Measurements from ENCODE around the gene TCF7L2.

Gene TCF7L2

DNA sequence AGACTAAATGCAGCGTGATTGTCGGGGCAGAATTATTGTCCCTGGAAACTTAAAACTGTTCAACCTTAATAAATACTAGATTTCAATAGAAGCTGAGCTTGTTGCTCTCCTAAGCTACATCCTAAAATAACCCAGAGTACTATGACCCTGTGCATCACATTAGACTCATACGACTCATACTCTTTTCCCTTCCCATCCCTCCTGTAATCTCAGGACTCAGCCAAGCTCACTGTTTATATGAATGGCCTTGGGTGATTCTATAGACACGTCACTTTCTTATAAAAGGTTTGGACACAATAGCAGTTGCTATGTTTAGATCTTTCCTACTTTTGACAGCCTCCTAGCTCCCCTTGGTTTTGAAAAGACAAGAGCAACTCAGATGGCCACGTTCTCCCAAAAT, 17.2 kb downstream of the TCF7L2 start:
- DNase-seq: no peak

DNA sequence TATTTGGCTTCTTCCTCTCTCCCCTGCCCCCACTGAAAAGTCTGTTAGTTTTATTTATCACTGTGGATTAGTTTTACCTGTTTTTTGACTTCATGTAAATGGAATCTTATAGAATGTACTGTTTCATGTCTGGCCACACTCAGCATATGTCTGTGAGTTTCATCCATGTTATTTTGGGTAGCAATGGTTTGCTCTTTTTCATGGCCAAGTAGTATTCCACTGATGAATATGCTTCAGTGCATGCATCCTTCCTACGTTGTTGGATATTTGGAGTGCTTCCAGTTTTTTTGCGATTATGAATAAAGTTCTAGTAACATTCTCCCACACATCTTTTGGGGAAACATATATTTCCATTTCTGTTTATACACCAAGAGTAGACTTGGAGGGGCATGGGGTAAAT, 19.1 kb downstream of the TCF7L2 start:
- DNase-seq: no peak

DNA sequence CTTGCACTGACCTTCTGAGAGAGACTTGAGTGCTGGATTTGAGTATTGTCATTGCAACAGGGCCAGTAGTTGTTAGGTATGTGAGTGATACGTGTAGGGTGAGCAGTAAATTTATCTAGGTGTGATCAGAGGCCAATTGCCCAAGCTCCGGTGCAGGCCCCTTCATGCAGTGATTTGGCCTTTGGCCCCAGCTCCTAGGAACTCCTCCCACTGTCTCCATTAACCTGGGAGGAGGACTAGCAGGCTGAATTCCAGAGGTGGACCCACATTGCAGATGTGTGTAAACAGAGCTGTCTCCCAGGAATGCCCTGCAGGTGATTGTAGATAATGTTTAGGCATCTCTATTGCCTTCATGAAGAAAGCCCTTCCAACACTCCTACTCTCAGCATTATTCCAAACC, 19.5 kb downstream of the TCF7L2 start:
- DNase-seq: no peak

DNA sequence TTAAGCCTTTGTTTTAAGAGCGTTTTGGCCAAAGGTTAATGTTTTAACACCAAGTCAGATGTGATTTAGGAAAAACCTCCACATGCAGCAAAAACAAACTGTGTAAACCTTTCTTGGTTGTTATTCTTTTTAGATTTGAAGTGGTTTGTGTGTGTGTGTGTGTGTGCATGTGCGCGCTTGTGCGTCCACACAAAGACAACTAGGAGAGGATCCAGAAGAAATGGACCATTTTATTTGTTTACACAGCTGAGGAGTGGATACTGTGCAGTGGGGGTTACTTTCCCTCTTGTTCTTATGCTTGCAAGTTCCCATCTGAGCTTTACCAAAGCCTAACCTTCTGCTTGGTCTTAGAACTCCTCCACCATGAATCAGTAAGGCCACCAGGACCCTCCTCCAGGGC, 20.0 kb downstream of the TCF7L2 start:
- DNase-seq: no peak

DNA sequence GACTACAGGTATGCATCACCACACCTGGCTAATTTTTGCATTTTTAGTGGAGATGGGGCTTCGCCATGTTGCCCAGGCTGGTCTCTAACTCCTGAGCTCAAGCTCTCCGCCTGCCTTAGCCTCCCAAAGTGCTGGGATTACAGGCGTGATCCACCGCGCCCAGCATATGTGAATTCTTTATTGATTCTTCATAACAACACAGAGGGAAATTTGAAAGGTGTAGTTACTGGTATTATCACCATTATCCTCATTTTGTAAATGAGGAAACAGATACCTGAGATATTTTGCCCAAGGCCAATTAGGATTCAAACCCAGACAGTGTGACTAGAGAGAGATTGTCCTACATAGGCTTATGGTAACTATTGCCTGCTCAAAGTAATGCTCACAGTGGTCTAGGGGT, 22.6 kb downstream of the TCF7L2 start:
- DNase-seq: no peak

DNA sequence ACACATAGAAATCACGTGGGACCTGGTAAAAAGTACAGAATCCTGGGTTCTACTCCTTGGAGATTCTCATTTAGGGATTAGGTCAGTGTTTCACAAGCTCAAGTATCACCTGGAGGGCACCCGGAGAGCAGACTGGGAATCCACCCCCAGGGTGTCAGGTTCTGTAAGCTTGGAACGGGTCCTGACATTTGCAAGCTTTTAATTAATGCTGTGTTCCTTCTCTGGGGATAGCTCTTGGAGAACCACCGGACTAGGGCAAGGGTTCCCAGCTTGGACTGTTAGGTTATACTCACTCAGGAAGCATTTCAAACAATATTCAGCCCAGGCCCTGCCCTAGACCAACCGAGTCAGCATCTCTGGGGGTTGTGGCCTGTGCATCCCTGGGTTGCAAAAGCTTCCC, 23.0 kb downstream of the TCF7L2 start:
- no peak for DNase-seq

DNA sequence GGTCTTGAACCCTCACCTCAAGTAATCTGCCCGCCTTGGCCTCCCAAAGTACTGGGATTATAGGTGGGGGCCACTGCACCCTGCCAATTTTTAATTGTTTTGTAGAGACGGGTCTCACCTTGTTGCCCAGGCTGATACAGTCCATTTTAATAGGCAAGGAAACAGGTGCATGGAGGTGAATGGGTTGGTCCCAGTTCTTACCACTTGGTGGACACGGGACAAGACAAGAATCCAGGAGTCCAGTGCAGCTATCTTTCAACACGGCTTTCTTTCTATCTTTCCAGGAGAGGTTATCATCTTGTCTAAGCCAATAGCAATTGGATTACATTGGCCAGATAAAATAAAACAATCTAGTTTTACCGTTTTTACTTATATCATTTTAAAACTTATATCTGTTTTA, 23.8 kb downstream of the TCF7L2 start:
- no peak for DNase-seq

DNA sequence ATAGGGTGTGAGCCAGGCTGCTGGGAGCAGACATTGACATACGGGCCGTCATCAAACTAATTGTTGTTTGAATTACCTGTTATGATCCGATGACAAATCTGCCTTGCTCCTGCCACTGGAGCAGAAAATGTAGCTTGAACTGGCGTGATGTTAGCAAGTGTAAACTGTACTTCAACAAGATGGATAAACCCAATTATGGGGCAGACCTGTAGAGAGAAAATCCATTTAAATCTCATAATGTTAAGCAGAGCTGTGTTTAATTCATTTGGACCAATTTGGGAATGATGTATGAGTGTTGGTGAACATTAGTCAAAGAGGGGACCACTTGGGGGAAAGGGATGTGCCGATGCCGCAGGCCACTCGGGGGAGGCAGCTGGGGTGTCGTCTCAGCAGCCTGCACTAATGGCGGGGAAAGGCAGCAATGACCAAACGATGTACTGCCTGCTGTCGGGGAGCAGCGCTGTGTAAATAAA, 27.4 kb downstream of the TCF7L2 start:
- DNase-seq: no peak

DNA sequence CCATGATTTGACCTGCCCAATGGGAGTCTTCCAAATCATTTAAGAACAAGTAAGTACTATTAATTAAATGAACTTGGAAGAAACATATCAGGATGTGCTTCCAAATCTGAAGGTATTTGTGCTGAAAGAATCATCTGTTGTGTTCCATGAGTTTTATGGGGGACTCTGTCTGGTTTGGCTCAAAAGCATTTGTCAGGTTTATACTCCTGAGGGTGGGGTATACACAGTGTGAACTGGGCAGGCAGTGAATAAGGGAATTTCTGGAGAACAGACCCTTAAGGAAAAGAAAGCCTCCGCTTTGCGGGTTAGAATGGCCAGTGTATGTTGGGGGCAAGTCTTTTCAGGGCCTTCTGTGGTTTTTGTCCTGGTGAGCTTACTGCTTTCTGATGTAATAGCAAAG, 29.9 kb downstream of the TCF7L2 start:
- DNase-seq: no peak

DNA sequence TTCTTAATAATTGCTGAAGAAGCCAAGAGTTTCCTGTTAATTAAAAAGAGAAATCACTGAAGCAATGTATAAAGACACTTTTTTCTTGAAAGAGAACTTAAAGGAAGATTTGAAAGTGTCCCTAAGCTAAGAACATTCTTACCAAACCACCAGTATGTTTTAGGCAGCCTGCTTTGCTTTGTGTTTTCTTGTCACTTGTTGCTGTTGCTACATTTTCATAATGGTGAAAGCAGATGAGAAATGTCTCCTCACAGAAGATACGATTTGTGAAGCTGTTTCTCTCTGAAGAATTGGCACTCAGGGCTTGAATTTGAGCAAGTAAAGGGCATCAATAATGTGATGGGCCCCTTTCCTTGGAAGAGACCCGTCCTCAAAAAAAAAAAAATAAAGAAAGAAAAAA, 30.9 kb downstream of the TCF7L2 start:
- DNase-seq: no peak

DNA sequence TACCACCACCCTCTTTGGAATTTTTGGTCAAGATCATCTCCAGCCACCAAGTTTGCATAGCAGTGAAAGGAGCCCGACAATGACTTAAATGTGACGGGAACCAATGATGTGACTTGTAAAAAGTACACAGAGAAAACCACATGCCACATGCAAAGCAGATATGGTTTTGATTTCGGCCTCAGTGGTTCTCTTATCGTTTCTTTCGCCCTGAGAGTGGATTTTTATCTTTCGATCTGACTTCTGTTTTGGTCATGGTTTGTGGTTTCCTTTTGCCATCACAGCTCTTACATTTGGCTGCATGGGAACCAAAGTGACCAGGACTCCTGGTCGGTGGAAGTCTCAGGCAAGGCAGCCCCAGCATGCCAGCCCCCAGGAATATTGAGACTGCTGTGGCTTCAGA, 31.5 kb downstream of the TCF7L2 start:
- DNase-seq: peak; percentile 39

DNA sequence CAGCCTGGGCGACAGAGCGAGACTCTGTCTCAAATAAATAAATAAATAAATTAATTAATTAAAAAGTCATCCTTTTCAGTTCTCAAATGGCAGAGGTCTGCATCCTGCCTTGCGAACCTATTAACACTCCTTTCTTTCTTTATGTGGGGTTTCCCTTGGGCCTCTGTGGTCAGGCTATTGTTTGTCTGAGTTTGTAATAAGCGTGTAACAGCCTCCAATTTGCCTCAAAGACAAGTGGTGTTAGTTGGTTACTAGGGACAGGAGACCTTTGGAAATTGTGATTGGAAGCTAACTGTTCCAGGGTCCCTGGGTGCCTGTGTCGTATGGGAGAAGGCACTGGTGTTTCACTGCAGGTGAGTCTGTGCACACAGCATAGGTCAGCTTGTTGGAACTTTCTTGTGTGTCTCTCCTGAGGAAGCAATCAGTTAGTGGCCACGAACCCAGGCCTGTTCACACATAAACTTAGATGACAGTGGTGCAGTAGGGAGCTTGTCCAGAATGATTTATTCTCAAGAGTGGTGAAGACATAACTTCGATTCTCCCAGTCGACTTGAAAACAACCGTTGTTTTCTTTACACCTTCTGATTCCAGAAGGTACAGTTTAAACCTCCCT, 33.5 kb downstream of the TCF7L2 start:
- no peak for DNase-seq

DNA sequence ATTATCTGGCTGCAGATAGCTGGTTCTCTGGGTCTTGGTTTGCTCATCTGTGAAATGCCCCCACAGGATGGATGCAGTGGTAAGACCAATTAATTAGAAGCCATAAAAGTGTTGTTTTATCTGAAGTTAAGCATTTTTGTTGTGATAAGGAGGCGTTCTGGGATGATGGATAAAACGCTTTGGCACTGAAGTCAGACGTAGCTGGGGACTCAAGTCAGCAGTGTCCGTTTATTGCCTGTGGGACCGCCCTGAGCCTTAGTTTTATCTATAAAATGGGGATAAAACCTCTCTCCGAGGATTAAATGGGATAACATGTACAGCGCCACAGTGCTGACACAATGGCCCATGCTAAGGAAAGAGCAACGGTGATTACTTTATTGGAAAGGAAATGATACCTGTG, 34.7 kb downstream of the TCF7L2 start:
- DNase-seq: no peak

DNA sequence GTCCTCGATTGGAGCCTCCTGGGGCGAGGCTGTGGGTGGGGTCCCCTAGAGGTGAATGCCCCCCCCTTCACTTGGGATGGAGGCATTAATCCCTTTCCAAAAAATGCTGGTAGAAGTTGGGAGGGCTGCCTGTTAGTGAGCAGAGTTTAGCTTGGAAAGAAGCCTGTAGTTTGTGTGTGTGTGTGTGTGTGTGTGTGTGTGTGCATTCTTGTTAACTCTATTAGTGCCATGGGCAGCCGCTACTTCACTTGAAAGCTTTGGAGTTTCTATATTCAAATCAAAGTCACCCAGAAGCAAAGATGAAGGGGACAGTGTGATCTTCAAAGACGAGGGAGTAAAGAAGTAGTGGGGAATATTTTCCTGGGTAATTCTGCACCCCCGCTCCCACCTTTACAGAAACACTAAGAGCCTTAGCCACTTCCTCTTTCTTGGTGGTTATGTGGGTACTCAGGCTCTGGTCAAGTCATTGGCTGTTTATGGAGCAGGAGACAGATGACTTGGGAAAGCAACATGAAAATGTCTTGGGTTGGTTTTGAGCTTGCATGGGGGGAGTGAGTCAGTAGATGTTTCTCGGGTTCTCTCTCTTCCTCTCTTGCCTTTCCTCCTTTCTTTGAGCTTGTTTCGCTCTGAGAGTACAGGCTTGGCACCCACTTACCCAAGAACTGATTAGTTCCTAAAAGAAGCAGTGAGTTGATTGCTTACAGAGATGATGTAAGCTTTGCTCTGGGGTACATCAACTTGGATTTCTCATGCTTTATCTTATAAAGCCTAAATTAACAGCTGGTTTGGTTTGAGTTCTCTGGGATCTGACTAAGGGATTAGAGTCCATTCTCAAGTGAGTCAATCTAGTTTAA, 35.9 kb downstream of the TCF7L2 start:
- DNase-seq: peak; percentile 12

DNA sequence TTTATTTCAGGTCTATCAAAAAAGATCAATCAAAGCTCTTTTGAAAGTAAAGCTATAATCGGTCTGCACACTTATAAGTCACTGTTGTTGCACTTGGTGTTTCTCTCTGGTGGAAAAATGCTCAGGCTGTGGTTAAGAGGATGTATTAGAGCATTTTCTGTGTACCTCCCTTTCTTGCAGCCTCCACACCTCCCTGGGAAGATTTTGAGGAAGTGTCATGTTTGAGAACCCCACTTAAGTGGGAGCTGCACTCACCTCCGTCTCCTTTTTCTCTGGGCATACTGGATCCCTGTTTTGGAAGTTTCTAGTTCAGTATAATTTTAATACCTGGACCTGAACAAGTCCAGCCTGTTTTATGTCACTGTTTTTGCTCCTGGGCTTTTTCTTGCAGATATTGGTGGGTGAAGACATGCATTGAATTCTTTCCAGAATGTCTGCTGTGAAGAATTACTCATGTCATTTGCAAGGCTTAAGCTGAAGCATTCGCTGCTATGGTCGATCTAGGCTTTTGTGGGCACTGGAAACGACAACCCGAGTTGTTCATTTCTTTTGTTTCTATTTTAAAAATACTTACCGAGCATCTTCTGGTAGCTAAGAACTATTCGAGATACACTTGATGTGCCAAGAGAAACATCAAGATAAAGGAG, 36.6 kb downstream of the TCF7L2 start:
- DNase-seq: no peak

DNA sequence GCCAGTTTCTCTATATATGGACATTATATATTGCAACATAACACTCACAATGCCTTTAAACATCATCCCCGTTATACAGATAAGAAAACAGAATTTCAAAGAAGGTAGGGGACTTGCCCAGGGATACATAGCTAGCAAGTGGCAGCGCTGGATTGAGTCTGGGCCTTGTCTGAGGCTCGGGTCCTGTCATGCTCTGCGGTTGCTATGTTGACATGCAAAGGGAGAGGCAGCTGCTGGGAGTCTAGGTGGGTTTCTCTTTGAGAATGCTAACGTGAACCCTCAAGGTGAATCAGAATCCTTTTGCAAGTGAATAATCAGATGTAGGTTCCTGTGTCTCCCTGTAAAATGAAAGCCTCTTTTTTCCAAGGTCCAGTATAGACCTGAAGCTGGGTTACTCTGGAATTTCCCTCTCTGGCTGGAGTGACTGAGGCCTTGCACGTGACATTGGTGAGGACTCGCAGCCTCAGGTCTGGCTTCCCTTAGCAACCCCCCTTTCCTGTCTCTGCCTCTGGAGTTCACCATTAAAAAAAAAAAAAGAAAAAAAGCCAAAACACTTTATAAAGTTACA, 38.9 kb downstream of the TCF7L2 start:
- DNase-seq: no peak

DNA sequence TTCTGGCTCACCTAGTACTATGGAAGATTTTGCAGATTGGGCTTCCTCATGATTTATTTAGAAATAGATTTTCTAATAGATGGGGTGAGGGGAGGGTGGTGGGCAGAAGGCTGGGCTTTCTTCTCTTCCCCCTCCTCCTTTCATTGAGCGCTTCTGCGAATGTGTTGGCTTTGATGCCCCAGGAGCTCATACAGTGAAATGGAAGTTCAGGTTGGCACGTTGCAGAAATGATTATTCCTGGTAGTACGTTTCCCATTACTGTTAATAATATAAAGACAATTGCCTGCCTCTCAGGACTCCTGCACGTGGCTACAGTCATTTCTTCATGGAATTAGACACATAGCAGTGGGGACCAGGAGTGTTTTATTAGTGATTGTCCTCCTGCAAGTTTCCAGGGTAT, 39.8 kb downstream of the TCF7L2 start:
- DNase-seq: no peak

DNA sequence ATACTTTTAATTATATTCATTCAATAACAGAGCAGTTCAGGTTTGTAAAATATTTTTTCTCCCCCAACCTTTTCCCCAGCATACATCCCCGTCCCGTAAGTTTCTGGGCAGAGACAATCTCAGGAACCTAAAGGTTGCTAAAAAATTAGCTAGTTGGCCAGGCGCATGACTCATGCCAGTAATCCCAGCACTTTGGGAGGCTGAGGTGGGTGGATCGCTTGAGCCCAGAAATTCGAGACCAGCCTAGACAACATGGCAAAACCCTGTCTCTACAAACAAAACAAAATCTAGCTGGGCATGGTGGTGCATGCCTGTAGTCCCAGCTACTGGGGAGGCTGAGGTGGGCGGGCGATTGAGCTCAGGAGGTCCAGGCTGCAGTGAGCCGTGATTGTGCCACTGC, 40.2 kb downstream of the TCF7L2 start:
- DNase-seq: no peak

DNA sequence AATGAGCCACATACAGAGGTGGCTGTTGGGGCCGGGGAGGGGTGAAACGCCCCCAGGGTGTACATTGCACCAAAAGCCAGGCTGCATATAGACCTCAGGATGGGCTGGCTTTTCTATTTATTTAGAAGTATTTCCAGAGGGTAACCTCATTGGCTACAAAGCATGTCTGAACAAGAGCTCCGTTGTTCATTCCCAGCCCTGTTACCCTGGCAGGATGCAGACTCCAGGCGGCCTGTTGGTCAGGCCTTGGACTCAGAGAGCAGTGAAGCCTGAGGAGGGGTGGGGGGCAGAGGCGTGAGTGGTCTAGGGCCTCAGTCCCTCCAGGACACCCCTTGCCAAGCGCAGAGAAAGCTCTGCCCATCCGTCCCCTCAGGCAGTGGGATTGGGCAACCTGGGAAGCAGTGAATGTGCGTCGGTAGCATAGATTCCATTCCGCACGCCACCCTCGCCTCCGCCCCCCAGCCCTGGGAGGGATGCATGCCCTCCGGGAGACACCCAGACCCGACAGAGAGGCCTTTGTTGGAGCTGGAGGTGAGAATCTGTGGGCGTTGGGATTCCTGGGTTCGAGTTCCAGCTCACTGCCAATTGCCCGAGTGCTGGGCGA, 41.9 kb downstream of the TCF7L2 start:
- DNase-seq: no peak

DNA sequence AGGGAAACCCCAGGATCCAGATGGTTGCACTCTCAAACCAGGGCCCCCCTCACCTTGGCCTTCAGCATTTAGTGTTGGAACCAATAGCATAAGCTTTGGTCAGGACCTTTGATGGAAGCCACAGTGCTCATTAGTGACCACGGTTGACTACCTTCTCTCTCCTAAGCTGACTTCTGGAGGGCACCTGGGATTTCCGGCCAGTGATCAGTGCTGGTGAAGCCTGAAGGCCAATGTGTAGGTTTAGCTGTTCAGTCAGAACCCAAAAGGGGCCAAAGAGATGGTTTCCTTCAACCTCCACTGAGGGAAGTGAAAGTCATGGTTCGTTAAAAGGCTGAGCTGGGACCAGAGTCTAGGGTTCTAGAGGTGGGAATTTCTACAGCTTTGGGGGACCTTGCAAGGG, 46.4 kb downstream of the TCF7L2 start:
- no peak for DNase-seq

DNA sequence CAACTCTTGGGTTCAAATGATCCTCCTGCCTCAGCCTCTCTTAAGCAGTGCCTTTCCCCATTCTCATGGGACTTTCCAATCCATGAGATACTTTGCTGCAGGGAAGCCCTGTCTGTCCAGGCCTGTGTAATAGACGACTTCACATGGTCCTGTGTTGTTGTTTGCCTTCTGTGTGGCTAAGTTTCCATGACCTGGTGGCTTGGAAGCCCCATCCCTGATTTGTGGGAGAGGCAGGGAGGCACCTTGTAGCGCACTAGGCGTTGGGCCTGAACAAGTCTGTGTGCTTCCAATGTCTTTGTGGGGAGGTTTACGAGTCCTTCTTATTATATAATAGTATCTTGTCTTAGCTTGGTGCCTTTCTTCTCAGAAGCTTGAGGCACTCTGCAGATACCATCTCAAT, 49.1 kb downstream of the TCF7L2 start:
- DNase-seq: no peak

DNA sequence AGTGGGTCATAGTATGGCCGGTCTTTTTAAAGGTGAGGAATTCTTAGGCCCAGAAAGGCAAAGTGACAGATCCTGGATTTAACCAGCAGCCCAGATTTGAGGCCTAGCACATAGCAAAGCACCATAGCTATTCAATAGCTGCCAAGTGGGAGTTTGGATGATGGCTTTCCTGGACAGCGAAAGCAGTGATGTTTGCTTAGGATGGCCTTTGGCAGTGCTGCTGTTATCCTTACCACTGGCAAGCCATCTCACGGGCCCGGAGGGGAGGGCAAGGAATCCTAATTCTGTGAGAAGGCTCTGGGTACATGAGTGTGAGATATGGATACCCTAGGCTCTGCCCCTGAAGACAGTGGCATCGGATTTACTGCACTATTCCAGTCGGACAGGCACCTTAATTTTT, 50.4 kb downstream of the TCF7L2 start:
- no peak for DNase-seq

DNA sequence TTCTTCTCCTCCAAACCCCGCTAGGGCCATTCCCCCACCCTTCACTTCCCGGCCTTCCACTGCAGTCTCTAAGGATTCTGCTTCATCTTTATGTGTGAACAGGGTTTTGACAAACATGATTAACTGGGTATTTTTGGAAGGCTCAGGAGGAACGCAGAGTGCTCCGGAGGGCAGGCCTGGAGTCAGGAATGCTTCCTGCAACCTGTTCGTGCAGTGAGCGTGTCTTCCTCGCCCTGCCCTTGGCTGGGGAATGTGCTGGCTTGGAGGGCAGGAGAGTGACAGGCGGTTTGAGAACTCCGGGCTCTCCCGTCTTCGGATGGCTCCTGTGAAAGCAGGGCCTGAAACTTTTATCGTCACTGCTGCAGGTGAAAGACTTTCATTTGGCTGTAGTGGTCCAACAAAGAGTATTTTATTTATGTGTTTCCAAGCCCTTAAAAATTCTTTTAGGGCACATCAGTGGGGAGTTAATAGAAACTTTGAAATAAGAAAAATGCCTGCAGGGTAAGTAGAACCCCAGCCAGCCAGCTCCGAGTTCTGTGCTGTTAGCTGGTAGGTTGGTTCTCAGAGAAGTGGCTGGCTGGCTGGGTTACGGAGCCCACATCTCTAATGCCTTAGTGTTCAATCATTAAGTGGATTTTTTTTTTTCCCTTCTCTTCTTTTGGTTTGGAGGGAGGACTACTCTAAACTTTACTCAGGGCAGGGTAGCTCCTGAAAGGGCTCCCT, 51.0 kb downstream of the TCF7L2 start:
- DNase-seq: no peak

Measured in hematopoietic multipotent progenitor cell treated with erythropoietin and hydrocortisone succinate and interleukin-3 and kit ligand, for 8 days (in vitro differentiated cells).